Esophagus squamous epithelium (tissue), 5 donors: ENCODE data around the gene MRPL19. TPM values are rescaled to one million over a fixed set of nuclear protein-coding genes. Genes with fewer than 3 reads are reported as not detected.

Source experiments
- DNase-seq: peaks from one replicate; lab custom pipeline; 2025; lab: John Stamatoyannopoulos, UW
- H3K27ac ChIP-seq, 4 donors: fragments of 200-600 bp; sonication (generic); one replicate each; pipeline ENCODE4 v1.5.1; 2016 to 2019; ENCODE audit warnings: mild to moderate bottlenecking in 1 of 4
- H3K27me3 ChIP-seq, 4 donors: fragments of 200-600 bp; sonication (generic); 1 replicate in 3 of 4; 2 replicates in 1 of 4; pipeline versions ENCODE4 v1.5.1 to v1.6.0; 2017 to 2021; ENCODE audit warnings: antibody characterized with exemption in 1 of 4
- H3K36me3 ChIP-seq, 3 donors: fragments of 200-600 bp; sonication (generic); one replicate each; pipeline ENCODE4 v1.5.1; 2016 to 2019
- H3K4me1 ChIP-seq, 3 donors: fragments of 200-600 bp; sonication (generic); one replicate each; pipeline ENCODE4 v1.5.1; 2017 to 2019
- H3K4me3 ChIP-seq, 4 donors: fragments of 200-600 bp; sonication (generic); 1 replicate in 3 of 4; 2 replicates in 1 of 4; pipeline ENCODE4 v1.5.1; 2016 to 2019; ENCODE audit warnings: mild to moderate bottlenecking in 2 of 4, moderate library complexity in 1 of 4
- H3K9me3 ChIP-seq, 3 donors: fragments of 200-600 bp; sonication (generic); one replicate each; pipeline ENCODE4 v1.5.1; 2016 to 2019
- POLR2A ChIP-seq, 4 donors: fragments of 450-650 bp; IDR thresholded peaks; one replicate each; pipeline ENCODE4 v1.6.1; 2017; ENCODE audit warnings: antibody characterized with exemption in 4 of 4, mild to moderate bottlenecking in 4 of 4, moderate library complexity in 3 of 4
- WGBS, 2 donors: methylation state at CpG; one replicate each; pipeline ENCODE4 v1.1.5; 2018; 5-methylcytosine and 5-hydroxymethylcytosine counted together
- intact Hi-C: fragments of 100-400 bp; cut with DNase I; formaldehyde crosslinking; loops from one replicate; pipeline ENCODE4 v1.15.0; 2022
- total RNA-seq, 4 donors: library from RNA; depleted of rRNA; stranded (reverse); fragments of >200 nt; gene quantifications; one replicate each; pipeline ENCODE4 v1.1.0, GENCODE V29; 2016
- TF ChIP-seq, protein P1 (sequence below), 6 experiments: fragments of 450-650 bp in 4 of 6; fragments of 200-600 bp in 2 of 6; sonication (generic) in 2 of 6; IDR thresholded peaks; one replicate each; pipeline ENCODE4 v1.5.1; 2016 to 2019; ENCODE audit warnings: antibody characterized with exemption in 6 of 6, mild to moderate bottlenecking in 4 of 6, moderate library complexity in 4 of 6
- donor health status: DM: yes; HTN: yes; CAD: no.

MRPL19 gene
- total RNA-seq, 4 donors from 2014 or later, result 29.6 to 48.5 (median 43.6) TPM

DNA sequence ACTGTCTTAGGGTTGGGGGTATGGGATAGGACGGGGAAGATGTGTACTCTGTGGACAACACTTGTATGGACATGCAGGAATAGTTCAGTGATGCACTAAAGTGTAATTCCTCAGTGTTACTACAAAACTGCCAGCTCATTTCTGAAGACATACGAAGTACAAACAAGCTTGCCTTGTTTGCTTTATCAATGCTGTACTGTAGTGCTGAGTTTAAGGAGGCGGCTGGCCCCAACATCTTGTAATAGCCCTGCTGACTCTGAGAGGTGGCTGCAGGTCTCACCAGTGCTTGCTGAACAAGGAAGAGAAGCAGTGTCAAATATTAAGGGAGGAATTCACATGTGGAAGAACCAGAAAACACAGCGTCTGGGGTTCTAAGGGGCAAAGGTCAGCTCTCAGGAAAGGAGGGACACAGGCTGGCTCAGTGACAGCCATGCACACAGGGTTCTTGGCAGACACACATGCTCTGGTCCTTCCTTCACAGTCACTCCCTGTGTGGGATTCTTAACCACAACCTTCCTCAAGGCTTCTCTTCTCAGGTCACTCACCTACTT is 46.0 kb upstream of the MRPL19 start:
- Histone ChIP-seq H3K27ac (no peak overlapping the region), H3K27me3 (peaks cover 0 to 24% (median 0%) of the 10 kb centered on the region in 4 donors), H3K4me1 (no peaks in the 10 kb centered on the region), H3K4me3 (no peak overlapping the region), H3K36me3 (no peaks in the 10 kb centered on the region), H3K9me3 (no peaks in the 10 kb centered on the region)
- intact Hi-C loops, result no loop called here
- DNase-seq, result no peak
- TF ChIP-seq, protein P1, sequence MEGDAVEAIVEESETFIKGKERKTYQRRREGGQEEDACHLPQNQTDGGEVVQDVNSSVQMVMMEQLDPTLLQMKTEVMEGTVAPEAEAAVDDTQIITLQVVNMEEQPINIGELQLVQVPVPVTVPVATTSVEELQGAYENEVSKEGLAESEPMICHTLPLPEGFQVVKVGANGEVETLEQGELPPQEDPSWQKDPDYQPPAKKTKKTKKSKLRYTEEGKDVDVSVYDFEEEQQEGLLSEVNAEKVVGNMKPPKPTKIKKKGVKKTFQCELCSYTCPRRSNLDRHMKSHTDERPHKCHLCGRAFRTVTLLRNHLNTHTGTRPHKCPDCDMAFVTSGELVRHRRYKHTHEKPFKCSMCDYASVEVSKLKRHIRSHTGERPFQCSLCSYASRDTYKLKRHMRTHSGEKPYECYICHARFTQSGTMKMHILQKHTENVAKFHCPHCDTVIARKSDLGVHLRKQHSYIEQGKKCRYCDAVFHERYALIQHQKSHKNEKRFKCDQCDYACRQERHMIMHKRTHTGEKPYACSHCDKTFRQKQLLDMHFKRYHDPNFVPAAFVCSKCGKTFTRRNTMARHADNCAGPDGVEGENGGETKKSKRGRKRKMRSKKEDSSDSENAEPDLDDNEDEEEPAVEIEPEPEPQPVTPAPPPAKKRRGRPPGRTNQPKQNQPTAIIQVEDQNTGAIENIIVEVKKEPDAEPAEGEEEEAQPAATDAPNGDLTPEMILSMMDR (IDR thresholded peaks at IDR 0.05), result no peak
- no peak for TF ChIP-seq POLR2A (IDR thresholded peaks at IDR 0.05)
- WGBS, 2 donors, result 51 to 65% methylated on average over 4 of the region's 4 CpGs

DNA sequence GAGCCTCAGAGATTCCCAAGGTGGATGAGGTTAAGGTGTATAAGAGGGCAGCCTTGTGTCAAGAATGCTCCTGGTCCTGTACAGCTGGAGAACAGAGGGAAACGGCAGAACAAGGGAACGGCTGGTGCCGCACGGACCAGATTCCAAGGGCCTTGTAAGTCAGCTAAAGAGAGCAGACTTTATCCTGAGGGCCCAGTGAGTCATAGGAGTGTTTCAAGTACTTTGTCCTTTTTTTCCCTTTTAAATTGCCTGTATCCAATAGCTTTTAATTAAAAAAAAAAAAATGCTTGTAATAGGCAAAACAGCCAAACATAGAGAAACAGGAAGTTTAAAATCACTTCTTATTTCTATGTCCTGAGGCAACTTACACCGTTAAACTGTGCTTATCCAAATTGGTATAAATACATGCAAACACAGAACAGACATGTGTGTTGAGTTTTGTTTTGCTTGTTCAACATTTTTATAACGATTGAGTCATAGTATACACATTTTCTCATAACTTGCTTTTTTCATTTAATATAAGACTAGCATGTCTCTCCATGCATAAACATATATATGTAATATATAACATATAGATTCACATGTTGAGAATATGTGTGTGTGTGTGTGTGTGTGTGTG is 43.8 kb upstream of the MRPL19 start:
- Histone ChIP-seq H3K27me3 (peaks cover 0 to 46% (median 0%) of the 10 kb centered on the region in 4 donors), H3K4me1 (peaks cover 0 to 12% (median 0%) of the 10 kb centered on the region in 3 donors), H3K36me3 (no peaks in the 10 kb centered on the region), H3K27ac (no peak overlapping the region), H3K4me3 (no peak overlapping the region), H3K9me3 (no peaks in the 10 kb centered on the region)
- TF ChIP-seq, protein P1 (IDR thresholded peaks at IDR 0.05), result no peak
- TF ChIP-seq POLR2A (IDR thresholded peaks at IDR 0.05), result no peak
- intact Hi-C loops, result no loop called here
- WGBS, 2 donors, result 27 to 35% methylated on average over 6 of the region's 6 CpGs
- no peak for DNase-seq

DNA sequence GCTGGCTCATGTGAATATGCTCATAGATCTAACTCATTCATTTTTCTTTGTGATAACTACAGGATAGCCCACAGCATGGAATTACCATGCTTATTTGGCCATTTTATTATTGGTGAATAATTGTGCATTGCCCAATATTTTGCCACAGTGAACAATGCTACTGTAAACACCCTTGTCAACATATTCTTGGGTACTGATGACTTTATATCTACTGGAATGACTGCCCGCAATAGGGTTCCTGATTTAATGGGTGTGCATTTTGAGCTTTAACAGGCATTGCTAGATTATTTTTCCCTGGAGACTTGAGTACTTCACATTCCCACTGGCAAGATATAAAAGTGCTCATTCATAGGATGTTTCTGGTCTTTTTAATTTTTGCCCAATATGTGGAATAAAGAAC is 43.1 kb upstream of the MRPL19 start:
- peaks cover 0 to 52% (median 0%) of the 10 kb centered on the region in 4 donors for H3K27me3 ChIP-seq
- no peaks in the 10 kb centered on the region for H3K36me3 ChIP-seq
- peaks cover 0 to 12% (median 0%) of the 10 kb centered on the region in 3 donors for H3K4me1 ChIP-seq
- no peaks in the 10 kb centered on the region for H3K9me3 ChIP-seq
- no peak for TF ChIP-seq POLR2A (IDR thresholded peaks at IDR 0.05)
- TF ChIP-seq, protein P1 (IDR thresholded peaks at IDR 0.05), result no peak
- H3K4me3 ChIP-seq, result no peak overlapping the region
- no peak overlapping the region for H3K27ac ChIP-seq
- intact Hi-C loops, result no loop called here
- 87 to 96% methylated on average over 1 of the region's 1 CpG for whole genome bisulfite sequencing, 2 donors
- DNase-seq, result no peak

DNA sequence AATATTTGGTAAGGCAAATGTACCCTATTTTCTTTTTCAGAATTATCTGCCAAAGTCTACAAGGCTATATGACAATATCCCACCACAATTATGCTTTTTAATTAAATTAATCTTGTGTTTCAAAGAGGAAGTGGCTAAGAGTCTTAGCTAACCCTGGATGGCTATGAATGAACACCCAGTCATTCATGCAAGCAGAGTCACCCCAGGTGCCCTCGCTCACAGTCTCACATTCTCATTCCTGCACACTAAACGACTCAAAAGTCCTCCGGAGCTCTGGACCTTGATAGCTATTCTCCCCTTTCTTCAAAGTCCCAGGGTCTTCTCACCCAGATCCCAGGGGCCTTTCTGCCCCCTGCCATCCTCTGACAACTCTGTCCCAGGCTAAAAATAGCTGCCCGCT is 42.1 kb upstream of the MRPL19 start:
- no peaks in the 10 kb centered on the region for H3K9me3 ChIP-seq
- H3K27me3 ChIP-seq, result peaks cover 0 to 62% (median 0%) of the 10 kb centered on the region in 4 donors
- DNase-seq, result no peak
- H3K36me3 ChIP-seq, result no peaks in the 10 kb centered on the region
- TF ChIP-seq, protein P1 (IDR thresholded peaks at IDR 0.05), result no peak
- TF ChIP-seq POLR2A (IDR thresholded peaks at IDR 0.05), result no peak
- peaks cover 0 to 18% (median 4%) of the 10 kb centered on the region in 3 donors for H3K4me1 ChIP-seq
- H3K27ac ChIP-seq, result no peak overlapping the region
- intact Hi-C loops, result no loop called here
- 71 to 77% methylated on average over 4 of the region's 4 CpGs for WGBS, 2 donors
- H3K4me3 ChIP-seq, result no peak overlapping the region

DNA sequence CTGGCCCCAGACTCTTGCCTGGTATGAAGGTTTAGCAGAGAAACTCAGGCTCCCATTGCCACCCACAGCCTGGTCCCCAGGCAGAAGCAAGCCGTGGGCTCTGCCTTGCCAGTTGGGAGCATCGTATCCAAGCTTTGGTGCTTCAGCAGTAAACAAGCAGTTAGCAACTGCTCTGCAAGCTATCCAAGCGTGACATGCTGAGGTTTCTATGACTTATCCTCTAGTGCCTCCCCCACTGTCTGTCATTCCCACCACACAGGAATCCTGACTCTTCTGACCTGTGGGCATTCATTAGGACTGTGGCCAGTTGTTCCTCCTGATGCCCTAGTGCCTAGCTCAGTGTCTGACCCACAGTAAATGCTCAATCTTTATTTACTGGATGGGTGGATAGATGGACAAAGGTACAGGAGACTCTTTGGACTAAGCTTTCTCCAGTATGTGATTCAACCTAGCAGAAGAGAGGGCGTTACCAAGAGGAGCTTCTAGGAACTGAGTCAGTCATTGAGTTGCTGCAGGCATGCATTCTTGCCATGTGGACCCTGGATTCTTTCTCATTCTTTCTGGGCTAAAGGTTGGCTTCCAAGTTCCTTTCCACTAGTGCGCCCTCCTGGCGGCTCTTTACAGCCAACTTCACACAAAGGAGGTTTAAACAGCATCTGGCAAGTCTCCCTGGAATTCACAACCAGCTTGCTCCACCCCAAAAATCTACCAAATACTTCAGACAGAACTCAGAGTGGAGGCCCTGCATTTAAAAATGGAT is 40.6 kb upstream of the MRPL19 start:
- H3K4me1 ChIP-seq, result peaks cover 0 to 18% (median 4%) of the 10 kb centered on the region in 3 donors
- intact Hi-C loops, result no loop called here
- H3K9me3 ChIP-seq, result no peaks in the 10 kb centered on the region
- peaks cover 0 to 72% (median 0%) of the 10 kb centered on the region in 4 donors for H3K27me3 ChIP-seq
- 41 to 45% methylated on average over 6 of the region's 6 CpGs for WGBS, 2 donors
- H3K36me3 ChIP-seq, result no peaks in the 10 kb centered on the region
- no peak overlapping the region for H3K27ac ChIP-seq
- no peak overlapping the region for H3K4me3 ChIP-seq
- TF ChIP-seq POLR2A (IDR thresholded peaks at IDR 0.05), result no peak
- TF ChIP-seq, protein P1 (IDR thresholded peaks at IDR 0.05), result no peak
- no peak for DNase-seq
